CD4-positive, alpha-beta T cell treated with Interleukin-21 for 1 hour (primary cell): Measurements from ENCODE around the gene NPHP4.

Source experiments
- DNase-seq: peaks from one replicate; pipeline ENCODE4 v3.0.0-alpha.2; 2020

NPHP4 gene

DNA sequence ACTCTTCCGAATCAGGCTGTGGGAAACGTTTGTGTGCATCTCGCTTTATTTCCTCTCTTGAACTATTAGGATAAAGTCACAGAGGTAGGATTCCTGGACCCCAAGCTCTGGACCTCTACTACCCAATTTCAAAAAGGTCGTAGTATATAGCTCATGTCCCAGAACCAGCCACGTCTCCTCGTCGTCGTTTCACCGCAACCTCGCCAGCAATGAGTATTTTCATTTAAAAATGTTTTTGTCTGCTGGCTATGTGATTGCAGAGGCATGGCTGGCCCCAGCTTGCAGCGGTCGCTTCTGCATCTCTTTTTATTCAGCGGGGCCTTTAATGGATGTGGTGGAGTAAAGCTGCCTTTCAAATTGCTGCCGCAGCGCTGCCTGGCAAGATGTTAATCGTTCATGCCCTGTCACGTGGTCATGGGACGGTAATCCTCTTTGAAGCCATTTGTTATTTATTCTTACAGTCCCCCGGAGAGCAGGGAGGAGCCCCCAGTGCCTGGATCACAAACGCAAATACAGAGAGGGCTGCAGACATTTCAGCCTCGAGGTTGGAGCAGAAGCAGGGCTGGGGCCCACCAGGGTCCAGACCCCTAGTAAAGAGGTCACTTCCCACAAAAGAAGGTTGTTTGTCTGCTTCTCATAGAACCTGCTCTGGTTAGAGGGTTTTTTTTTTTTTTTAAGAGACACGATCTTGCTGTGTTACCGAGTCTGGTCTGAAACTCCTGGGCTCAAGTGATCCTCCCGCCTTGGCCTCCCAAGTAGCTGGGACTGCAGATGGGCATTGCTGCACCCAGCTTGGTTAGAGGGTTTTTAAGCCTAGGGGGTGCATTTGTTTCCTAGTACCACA is 11.6 kb upstream of the NPHP4 start:
- DNase-seq, result no peak

GRCh38 chr1:6002714-6003501 is 10.7 kb upstream of the NPHP4 start:
- DNase-seq, result no peak

DNA sequence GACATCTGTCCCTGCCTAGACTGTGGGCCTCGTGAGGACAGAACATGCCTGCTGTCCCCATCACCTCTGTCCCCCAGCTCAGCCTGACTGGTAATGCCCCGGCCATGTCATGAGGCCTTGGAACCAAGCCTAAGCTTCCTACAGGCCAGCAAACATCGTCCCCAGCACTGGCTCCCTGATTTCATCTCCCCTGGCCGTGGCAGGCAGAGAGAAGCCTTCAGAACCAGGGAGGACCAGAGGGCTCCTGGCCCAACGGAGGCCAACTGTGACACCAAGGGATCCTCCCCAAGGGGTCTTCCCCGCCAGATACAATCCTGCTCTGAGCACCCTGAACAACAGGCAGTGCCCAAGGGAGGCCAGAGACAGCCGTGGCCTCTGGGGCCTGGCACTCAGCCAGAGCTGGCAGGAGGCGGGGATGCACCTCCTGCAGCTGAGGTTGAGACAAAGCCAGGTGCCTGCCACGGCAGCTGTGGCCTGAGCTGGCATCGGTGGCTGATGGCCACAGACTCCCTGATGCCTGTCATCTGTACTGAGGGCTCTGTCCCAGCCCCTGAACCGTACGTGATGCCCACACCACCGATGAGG is 9.9 kb upstream of the NPHP4 start:
- no peak for DNase-seq

GRCh38 chr1:6000444-6001288 is 8.4 kb upstream of the NPHP4 start:
- DNase-seq, result no peak

GRCh38 chr1:5999711-6000443 is 7.7 kb upstream of the NPHP4 start:
- no peak for DNase-seq

GRCh38 chr1:5998906-5999301 is 6.7 kb upstream of the NPHP4 start:
- no peak for DNase-seq

DNA sequence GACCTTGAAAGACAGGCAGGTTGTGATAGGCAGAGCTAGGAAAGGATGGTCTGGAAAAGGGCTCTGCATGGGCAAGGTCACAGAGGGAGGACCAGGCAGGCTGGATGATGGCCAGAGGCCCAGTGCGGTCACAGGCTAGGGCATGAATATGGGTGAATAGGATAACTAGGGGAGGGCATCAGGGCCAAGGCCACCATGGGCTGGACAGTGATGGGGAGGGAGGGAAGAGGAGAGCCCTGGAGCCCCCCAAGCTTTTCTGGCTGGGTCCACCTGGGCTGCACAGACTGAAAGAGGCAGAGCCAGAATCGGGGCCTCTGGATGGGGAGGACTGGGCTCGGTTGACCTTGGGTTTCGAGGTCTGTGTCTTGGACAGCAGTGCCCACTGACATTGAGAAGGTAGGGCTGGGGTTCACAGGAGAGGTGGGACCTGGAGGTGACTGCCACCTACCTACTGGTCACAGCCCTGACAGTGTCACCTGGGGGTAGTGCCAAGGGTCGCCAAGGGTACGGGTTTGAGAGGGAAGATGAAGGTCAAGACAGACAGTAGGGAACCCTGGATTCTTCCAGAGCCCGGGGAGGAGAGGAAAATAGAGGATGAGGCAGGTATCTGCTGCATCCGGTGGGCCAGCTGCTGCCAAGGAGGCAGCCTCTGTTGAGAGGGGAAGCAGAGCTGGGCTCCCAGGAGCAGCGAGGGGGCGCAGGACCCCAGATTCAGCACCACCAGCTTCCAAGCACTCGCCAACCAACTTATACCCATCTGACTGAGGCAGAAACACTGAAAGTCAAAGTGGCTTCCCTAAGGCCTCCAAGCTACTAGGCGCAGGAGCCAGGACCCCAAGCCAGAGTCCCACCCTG is 6.1 kb upstream of the NPHP4 start:
- DNase-seq, result no peak

- DNase-seq, result no peak
Observed at GRCh38 chr1:5997316-5997715, 5.1 kb upstream of the NPHP4 start.

DNA sequence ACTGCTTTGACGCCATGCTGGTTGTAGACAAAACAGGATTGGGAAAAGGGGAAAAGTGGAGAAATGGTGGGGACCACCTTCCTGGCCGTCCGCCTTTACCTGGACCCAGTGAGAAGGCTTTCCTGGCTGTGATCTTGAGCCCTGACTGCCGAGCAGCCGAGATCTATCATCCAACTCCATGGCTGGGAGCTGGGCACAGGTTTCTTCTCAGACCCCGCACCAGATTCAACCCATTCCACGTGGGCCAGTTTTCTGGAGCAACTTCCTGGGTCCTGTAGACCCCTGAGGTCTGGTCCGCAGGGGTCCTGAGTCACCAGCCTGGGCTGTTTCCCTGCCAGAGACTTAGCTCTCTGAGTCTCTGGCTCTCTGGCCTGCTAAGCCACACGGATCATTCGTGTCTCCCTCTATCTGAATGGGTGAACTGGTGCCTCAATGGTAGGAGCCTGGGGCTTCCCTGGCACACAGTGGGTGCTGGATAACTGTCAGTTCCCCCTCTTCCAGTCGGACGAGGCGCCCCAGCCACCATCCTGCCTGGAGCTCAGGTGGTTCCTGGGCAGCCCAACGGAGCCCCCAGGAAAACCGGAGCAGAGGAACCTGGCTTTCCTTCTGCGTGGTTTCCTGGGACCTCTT is 4.5 kb upstream of the NPHP4 start:
- no peak for DNase-seq

DNA sequence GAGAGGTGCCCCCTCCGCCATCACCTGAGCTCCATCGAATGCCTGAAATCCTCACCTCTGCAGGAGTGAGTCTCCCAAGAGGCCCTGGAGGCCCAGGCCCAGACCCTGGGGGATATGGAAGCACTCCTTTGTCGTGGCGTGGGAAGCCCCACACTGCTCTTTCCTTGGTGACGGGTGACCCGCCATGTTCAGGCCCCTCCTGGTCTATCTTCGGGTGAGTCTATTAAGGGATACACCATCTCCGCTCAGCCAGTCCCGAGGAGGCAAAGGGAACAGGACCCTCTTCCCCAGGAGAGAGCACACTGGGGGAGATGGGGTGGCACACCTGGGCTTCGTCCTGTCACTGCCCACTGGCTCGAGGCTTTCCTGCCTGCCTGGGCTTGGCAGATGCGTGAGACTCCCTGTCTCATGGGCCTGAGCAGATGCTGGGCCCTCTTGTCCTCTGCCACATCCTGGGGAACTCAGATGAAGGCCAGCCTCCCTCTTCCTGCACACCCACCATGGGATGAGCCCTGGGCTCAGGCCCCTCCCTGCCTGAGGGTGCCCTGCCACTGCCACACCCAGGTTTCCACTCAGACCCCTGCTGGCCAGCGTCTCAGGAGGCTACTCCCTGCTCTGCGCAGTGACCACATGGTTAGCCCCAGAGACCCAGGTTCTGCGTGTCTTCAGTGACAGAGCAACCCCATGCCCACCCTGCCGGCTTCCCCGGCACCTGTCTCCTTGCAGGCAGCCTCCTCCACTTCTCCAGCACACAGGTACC is 3.8 kb upstream of the NPHP4 start:
- DNase-seq, result no peak

DNA sequence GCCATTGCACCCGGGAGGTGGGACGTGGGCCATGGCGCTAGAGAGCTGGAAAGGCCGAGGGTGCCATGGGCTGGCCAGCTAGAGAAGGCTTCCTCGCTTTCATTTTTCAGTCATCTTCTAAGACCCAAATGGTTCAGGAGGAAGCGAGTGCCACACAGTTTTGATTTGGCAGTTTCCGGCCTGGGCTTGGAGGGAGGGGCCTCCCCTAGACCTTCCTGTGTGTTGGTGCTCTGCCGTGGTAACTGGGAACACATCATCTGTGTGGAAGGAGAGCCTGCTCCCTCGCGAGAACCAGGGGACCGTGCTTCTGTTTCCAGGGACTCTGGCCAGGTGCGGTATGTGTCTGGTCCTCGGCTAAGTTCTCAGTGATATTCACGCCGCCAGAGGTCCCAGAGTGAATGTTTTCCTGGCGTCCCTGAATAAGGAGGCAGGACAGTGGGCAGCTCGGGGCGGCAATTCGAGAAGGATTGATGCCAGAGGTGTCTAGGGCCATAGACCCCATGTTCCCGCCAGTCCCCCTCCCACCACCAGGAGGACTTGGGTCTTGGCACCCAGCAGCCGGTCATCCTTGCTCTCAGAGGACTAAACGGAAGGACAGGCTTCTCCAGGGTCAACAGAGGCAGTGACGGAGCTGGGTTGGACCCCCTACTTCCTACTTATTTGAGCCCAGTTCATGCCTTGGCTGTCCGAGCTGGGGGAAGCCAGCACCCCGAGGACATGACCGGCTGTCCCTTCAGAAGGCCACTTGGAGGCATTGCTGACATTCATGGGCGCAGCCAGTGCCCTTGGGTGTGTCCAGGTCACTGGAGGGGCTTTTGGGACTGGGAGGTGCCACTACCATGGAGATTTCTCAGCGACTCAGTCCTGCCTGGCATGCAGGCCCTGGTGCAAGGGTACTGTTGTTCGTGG is 2.7 kb upstream of the NPHP4 start:
- peak; percentile 80 for DNase-seq

GRCh38 chr1:5993556-5994491 is 1.6 kb upstream of the NPHP4 start:
- peak; percentile 35 for DNase-seq

DNA sequence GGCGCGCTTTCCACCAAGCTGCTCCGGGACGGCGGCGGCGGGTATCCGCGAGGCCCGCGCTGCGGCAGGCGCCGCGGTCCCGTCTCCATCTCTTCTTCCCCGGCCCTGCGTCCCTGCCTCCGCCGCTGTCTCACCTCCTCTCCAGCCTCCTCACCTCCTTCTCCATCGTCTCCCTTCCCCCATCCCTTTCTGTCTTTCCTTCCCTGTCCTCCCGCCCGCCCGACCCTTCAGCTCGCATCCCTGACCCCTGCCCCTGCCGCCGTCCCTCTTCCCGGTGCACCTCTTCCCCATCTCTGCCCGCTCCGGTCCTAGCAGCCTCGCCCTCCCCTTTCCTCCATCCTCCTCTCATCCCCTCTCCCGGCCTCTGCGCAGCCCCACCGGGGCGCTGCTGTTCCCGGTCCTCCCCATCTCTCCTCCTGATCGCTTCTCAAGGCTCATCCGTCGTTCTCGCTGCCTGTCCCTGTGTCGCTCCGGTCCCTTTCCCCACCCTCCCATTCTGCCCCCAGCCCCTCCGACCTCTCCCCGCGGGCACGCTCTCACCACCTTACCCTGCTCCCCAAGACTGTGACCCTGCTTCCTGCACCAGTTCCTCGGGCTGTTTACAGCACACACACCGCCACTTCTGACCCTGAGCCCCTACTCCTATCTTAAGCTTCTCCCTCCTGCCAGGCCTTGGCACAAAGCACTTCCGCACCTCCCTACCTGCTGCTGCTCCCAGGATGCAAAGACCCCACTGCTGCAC is 760 bp upstream of the NPHP4 start:
- peak; percentile 5 for DNase-seq

GRCh38 chr1:5991381-5992025 is 722 bp downstream of the NPHP4 start:
- peak; percentile 39 for DNase-seq

DNA sequence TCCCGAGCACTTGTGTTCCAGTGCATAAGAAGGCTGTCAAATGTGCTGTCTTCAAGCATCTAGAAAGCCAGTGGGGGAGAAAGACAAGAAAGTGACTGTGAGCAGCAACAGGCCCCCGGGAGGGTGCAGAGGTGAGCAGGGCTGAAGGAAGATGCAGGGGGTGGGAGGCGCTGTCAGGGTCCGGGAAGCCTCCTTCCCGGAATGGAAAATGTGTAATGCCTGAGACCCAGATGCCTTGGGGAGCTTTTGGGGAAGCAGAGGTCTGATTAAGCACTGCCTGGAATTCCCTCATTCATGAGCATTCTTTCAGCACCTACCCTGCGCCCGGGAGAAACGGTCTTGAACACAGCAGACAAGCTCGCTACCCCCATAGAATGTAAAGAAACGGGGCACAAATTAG is 1.3 kb downstream of the NPHP4 start:
- DNase-seq, result no peak

DNA sequence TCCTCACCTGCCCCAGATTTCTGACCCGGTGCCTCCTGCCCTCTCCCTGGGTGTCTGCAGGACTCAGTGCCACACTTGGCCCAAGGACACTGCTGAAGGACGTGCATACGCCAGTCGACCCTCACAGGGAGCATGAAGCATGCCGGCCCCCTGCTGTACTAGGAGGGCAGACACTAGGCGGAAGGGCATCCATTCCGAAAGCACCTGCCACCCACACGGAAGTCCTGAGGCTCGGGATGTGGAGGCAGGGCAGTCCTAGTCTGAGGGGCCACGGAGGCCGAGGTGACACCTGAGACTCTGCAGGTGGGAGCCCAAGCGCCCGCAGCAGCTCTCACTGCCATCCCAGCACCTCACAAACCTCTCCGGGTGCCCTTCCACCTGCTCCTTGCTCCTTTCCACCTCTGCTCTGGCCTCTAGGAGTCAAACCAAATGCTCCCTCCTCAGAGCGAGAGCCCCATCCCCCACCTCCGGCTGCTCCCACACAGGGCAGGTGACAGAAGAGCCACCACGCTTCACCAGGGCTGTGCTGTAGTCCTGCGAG is 2.4 kb downstream of the NPHP4 start:
- DNase-seq, result no peak
